HEK293 (cell line): ENCODE data around the gene LEMD1.

ENCODE experiments used
- PBX3 ChIP-seq: sonication (generic); formaldehyde crosslinking; IDR thresholded peaks from 2 replicates; pipeline ENCODE4 v1.8.1; 2022; ENCODE audit warnings: mild to moderate bottlenecking, moderate library complexity, missing genetic modification reagents
- TF ChIP-seq, protein P1 (sequence below): fragments of 450-650 bp; formaldehyde crosslinking; IDR thresholded peaks from 2 replicates; pipeline ENCODE4 v1.5.1; 2016; ENCODE audit warnings: missing biosample characterization, missing genetic modification characterization

- TF ChIP-seq, protein P1, sequence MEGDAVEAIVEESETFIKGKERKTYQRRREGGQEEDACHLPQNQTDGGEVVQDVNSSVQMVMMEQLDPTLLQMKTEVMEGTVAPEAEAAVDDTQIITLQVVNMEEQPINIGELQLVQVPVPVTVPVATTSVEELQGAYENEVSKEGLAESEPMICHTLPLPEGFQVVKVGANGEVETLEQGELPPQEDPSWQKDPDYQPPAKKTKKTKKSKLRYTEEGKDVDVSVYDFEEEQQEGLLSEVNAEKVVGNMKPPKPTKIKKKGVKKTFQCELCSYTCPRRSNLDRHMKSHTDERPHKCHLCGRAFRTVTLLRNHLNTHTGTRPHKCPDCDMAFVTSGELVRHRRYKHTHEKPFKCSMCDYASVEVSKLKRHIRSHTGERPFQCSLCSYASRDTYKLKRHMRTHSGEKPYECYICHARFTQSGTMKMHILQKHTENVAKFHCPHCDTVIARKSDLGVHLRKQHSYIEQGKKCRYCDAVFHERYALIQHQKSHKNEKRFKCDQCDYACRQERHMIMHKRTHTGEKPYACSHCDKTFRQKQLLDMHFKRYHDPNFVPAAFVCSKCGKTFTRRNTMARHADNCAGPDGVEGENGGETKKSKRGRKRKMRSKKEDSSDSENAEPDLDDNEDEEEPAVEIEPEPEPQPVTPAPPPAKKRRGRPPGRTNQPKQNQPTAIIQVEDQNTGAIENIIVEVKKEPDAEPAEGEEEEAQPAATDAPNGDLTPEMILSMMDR (tag by site-specific recombination), result no peak
- no peak for TF ChIP-seq PBX3
These were observed 63.3 kb downstream of the LEMD1 start for GRCh38 chr1:205358579-205358978.
